ENCODE measurements around the gene BMP2K. TPM values are rescaled to one million over a fixed set of nuclear protein-coding genes. Genes with fewer than 3 reads are reported as not detected.

BMP2K gene
- total and polyA plus RNA-seq, 5 donors = 12.1 to 62.7 (median 52.7) TPM

- Histone ChIP-seq H3K9me3 (ENCODE audit: control insufficient read depth, low read length) (no peaks in the 10 kb centered on the region), H3K4me3 (ENCODE audit: low read length) (peak overlapping the region; percentile 100), H3K27ac (ENCODE audit: low read length) (peak overlapping the region; percentile 93), H3K4me1 (ENCODE audit: control insufficient read depth, insufficient read depth, low read length) (peaks cover 2% of the 10 kb centered on the region), H3K27me3 (ENCODE audit: control insufficient read depth, insufficient read depth) (no peaks in the 10 kb centered on the region)
- intact Hi-C loops (cut with DNase I) = loop anchor here in 3 of 4 donors (5.0 to 10.0 kb wide), 6 partner anchors 72 to 162 kb away; no protein-coding TSS in a partner anchor
- 1% methylated on average over 28 of the region's 28 CpGs for WGBS
- DNase-seq (peak; percentile 41 to 67 (median 64)), ATAC-seq (peak; percentile 42 to 53)
Measured at GRCh38 chr4:78776729-78777575, 802 bp downstream of the BMP2K start.

- 39% methylated on average over 8 of the region's 8 CpGs for WGBS
Measured at GRCh38 chr4:78777576-78777940, 1.4 kb downstream of the BMP2K start.

GRCh38 chr4:78778530-78778929 lies 2.4 kb downstream of the BMP2K start:
- intact Hi-C loops (cut with DNase I) = loop anchor here in 3 of 4 donors (5.0 to 10.0 kb wide), 6 partner anchors 74 to 164 kb away; no protein-coding TSS in a partner anchor
- DNase-seq (no peak), ATAC-seq (no peak)
- Histone ChIP-seq H3K27me3 (ENCODE audit: control insufficient read depth, insufficient read depth) (no peaks in the 10 kb centered on the region), H3K4me1 (ENCODE audit: control insufficient read depth, insufficient read depth, low read length) (peaks cover 4% of the 10 kb centered on the region), H3K4me3 (ENCODE audit: low read length) (peak overlapping the region; percentile 100), H3K27ac (ENCODE audit: low read length) (peak overlapping the region; percentile 7), H3K9me3 (ENCODE audit: control insufficient read depth, low read length) (no peaks in the 10 kb centered on the region)
- WGBS = 73% methylated on average over 4 of the region's 4 CpGs

More at GRCh38 chr4:78777576-78777940, 1.4 kb downstream of the BMP2K start:
- H3K27ac ChIP-seq (ENCODE audit: low read length) = no peak overlapping the region
- no peaks in the 10 kb centered on the region for H3K9me3 ChIP-seq (ENCODE audit: control insufficient read depth, low read length)
- intact Hi-C loops (cut with DNase I) = loop anchor here in 3 of 4 donors (5.0 to 10.0 kb wide), 6 partner anchors 73 to 163 kb away; no protein-coding TSS in a partner anchor
- no peak for DNase-seq
- ATAC-seq = no peak
- H3K4me3 ChIP-seq (ENCODE audit: low read length) = peak overlapping the region; percentile 100
- H3K27me3 ChIP-seq (ENCODE audit: control insufficient read depth, insufficient read depth) = no peaks in the 10 kb centered on the region
- peaks cover 2% of the 10 kb centered on the region for H3K4me1 ChIP-seq (ENCODE audit: control insufficient read depth, insufficient read depth, low read length)

- intact Hi-C loops (cut with DNase I) = loop anchor here in 3 of 4 donors (5.0 to 10.0 kb wide), 6 partner anchors 74 to 164 kb away; no protein-coding TSS in a partner anchor
- Histone ChIP-seq H3K4me1 (ENCODE audit: control insufficient read depth, insufficient read depth, low read length) (peaks cover 5% of the 10 kb centered on the region), H3K9me3 (ENCODE audit: control insufficient read depth, low read length) (no peaks in the 10 kb centered on the region), H3K27me3 (ENCODE audit: control insufficient read depth, insufficient read depth) (no peaks in the 10 kb centered on the region), H3K27ac (ENCODE audit: low read length) (no peak overlapping the region), H3K4me3 (ENCODE audit: low read length) (peak overlapping the region; percentile 100)
- DNase-seq (no peak), ATAC-seq (no peak)
- WGBS = 54% methylated on average over 2 of the region's 2 CpGs
Measured at GRCh38 chr4:78779280-78779679, 3.1 kb downstream of the BMP2K start.

- DNase-seq (no peak), ATAC-seq (no peak)
- Histone ChIP-seq H3K27me3 (ENCODE audit: control insufficient read depth, insufficient read depth) (no peaks in the 10 kb centered on the region), H3K4me3 (ENCODE audit: low read length) (no peak overlapping the region), H3K9me3 (ENCODE audit: control insufficient read depth, low read length) (no peaks in the 10 kb centered on the region), H3K4me1 (ENCODE audit: control insufficient read depth, insufficient read depth, low read length) (peaks cover 5% of the 10 kb centered on the region), H3K27ac (ENCODE audit: low read length) (no peak overlapping the region)
- 47% methylated on average over 2 of the region's 2 CpGs for WGBS
- intact Hi-C loops (cut with DNase I) = loop anchor here in 2 of 4 donors (10.0 kb wide), 2 partner anchors 75 to 165 kb away; no protein-coding TSS in a partner anchor
Measured at GRCh38 chr4:78780093-78780492, 3.9 kb downstream of the BMP2K start.

GRCh38 chr4:78781139-78781538 lies 5.0 kb downstream of the BMP2K start:
- no peaks in the 10 kb centered on the region for H3K27me3 ChIP-seq (ENCODE audit: control insufficient read depth, insufficient read depth)
- intact Hi-C loops (cut with DNase I) = loop anchor here in 2 of 4 donors (10.0 kb wide), 2 partner anchors 74 to 166 kb away; no protein-coding TSS in a partner anchor
- H3K4me1 ChIP-seq (ENCODE audit: control insufficient read depth, insufficient read depth, low read length) = peaks cover 6% of the 10 kb centered on the region
- WGBS = 22% methylated on average over 1 of the region's 1 CpG
- no peaks in the 10 kb centered on the region for H3K9me3 ChIP-seq (ENCODE audit: control insufficient read depth, low read length)
- no peak overlapping the region for H3K27ac ChIP-seq (ENCODE audit: low read length)
- DNase-seq (no peak), ATAC-seq (no peak)
- H3K4me3 ChIP-seq (ENCODE audit: low read length) = no peak overlapping the region

- 86% methylated on average over 3 of the region's 3 CpGs for WGBS
- H3K27me3 ChIP-seq (ENCODE audit: control insufficient read depth, insufficient read depth) = no peaks in the 10 kb centered on the region
- intact Hi-C loops (cut with DNase I) = loop anchor here in 2 of 4 donors (10.0 kb wide), 2 partner anchors 73 to 167 kb away; no protein-coding TSS in a partner anchor
- ATAC-seq (no peak), DNase-seq (no peak)
- peak overlapping the region; percentile 32 for H3K27ac ChIP-seq (ENCODE audit: low read length)
- H3K9me3 ChIP-seq (ENCODE audit: control insufficient read depth, low read length) = no peaks in the 10 kb centered on the region
- no peak overlapping the region for H3K4me3 ChIP-seq (ENCODE audit: low read length)
- H3K4me1 ChIP-seq (ENCODE audit: control insufficient read depth, insufficient read depth, low read length) = peaks cover 8% of the 10 kb centered on the region
Measured at GRCh38 chr4:78781924-78782323, 5.8 kb downstream of the BMP2K start.

- H3K27ac ChIP-seq (ENCODE audit: low read length) = no peak overlapping the region
- 27% methylated on average over 4 of the region's 4 CpGs for WGBS
- H3K4me3 ChIP-seq (ENCODE audit: low read length) = peak overlapping the region; percentile 28
- peaks cover 8% of the 10 kb centered on the region for H3K4me1 ChIP-seq (ENCODE audit: control insufficient read depth, insufficient read depth, low read length)
- ATAC-seq (peak; percentile 54 to 66), DNase-seq (no peak)
- intact Hi-C loops (cut with DNase I) = loop anchor here in 2 of 4 donors (10.0 kb wide), 2 partner anchors 70 to 170 kb away; no protein-coding TSS in a partner anchor
- no peaks in the 10 kb centered on the region for H3K9me3 ChIP-seq (ENCODE audit: control insufficient read depth, low read length)
- H3K27me3 ChIP-seq (ENCODE audit: control insufficient read depth, insufficient read depth) = no peaks in the 10 kb centered on the region
Measured at GRCh38 chr4:78784236-78784865, 8.2 kb downstream of the BMP2K start.

- intact Hi-C loops (cut with DNase I) = loop anchor here in 2 of 4 donors (10.0 kb wide), 2 partner anchors 67 to 173 kb away; no protein-coding TSS in a partner anchor
- DNase-seq (no peak), ATAC-seq (no peak)
- Histone ChIP-seq H3K27me3 (ENCODE audit: control insufficient read depth, insufficient read depth) (no peaks in the 10 kb centered on the region), H3K4me3 (ENCODE audit: low read length) (no peak overlapping the region), H3K4me1 (ENCODE audit: control insufficient read depth, insufficient read depth, low read length) (peaks cover 6% of the 10 kb centered on the region), H3K27ac (ENCODE audit: low read length) (no peak overlapping the region), H3K9me3 (ENCODE audit: control insufficient read depth, low read length) (no peaks in the 10 kb centered on the region)
- 63% methylated on average over 2 of the region's 2 CpGs for WGBS
Measured at GRCh38 chr4:78787392-78788006, 11.3 kb downstream of the BMP2K start.

- WGBS = 77% methylated on average over 3 of the region's 3 CpGs
- intact Hi-C loops (cut with DNase I) = loop anchor here in 2 of 4 donors (10.0 kb wide), 2 partner anchors 67 to 173 kb away; no protein-coding TSS in a partner anchor
- Histone ChIP-seq H3K27ac (ENCODE audit: low read length) (no peak overlapping the region), H3K9me3 (ENCODE audit: control insufficient read depth, low read length) (no peaks in the 10 kb centered on the region), H3K27me3 (ENCODE audit: control insufficient read depth, insufficient read depth) (no peaks in the 10 kb centered on the region), H3K4me3 (ENCODE audit: low read length) (no peak overlapping the region), H3K4me1 (ENCODE audit: control insufficient read depth, insufficient read depth, low read length) (peaks cover 6% of the 10 kb centered on the region)
- DNase-seq (no peak), ATAC-seq (no peak)
Measured at GRCh38 chr4:78788007-78788889, 12.1 kb downstream of the BMP2K start.
